Lung (tissue), 12 donors: ENCODE data around the gene MSH3. TPM values are rescaled to one million over a fixed set of nuclear protein-coding genes. Genes with fewer than 3 reads are reported as not detected.

Source experiments
- ATAC-seq: fragments of 200-7000 bp; cut with Tn5 transposase; one replicate; pipeline ENCODE4 v1.9.1; 2020; ENCODE audit warnings: moderate number of reproducible peaks; ENCODE audit not compliant: insufficient read depth, low FRiP score
- DNase-seq, 3 donors: peaks; one replicate each; pipeline ENCODE4 v3.0.0-alpha.2; 2013 to 2017
- H3K27ac ChIP-seq, 2 donors: one replicate each; pipeline ENCODE4 v1.5.1; 2013; ENCODE audit warnings: mild to moderate bottlenecking in 2 of 2, moderate library complexity in 2 of 2, control low read depth in 1 of 2, inconsistent platforms in 1 of 2, low read depth in 1 of 2, low read length in 1 of 2
- H3K27me3 ChIP-seq, 3 donors: one replicate each; pipeline ENCODE4 v1.5.1; 2013; ENCODE audit warnings: low read length in 2 of 3; ENCODE audit not compliant: control insufficient read depth in 3 of 3, insufficient read depth in 3 of 3
- H3K36me3 ChIP-seq, 4 donors: one replicate each; pipeline ENCODE4 v1.5.1; 2013; ENCODE audit warnings: low read length in 4 of 4, mild to moderate bottlenecking in 1 of 4, moderate library complexity in 1 of 4; ENCODE audit not compliant: control insufficient read depth in 4 of 4, insufficient read depth in 4 of 4
- H3K4me1 ChIP-seq, 5 donors: one replicate each; pipeline ENCODE4 v1.5.1; 2013; ENCODE audit warnings: low read length in 5 of 5, mild to moderate bottlenecking in 2 of 5, moderate library complexity in 1 of 5; ENCODE audit not compliant: control insufficient read depth in 5 of 5, insufficient read depth in 5 of 5
- H3K4me3 ChIP-seq: one replicate; pipeline ENCODE4 v1.5.1; 2013; ENCODE audit warnings: mild to moderate bottlenecking, control low read depth, moderate library complexity
- H3K9ac ChIP-seq, 2 donors: one replicate each; pipeline ENCODE4 v1.5.1; 2013; ENCODE audit warnings: low read length in 2 of 2, control low read depth in 1 of 2; ENCODE audit not compliant: insufficient read depth in 1 of 2
- H3K9me3 ChIP-seq, 4 donors: one replicate each; pipeline ENCODE4 v1.5.1; 2013; ENCODE audit warnings: low read length in 3 of 4, mild to moderate bottlenecking in 1 of 4, moderate library complexity in 1 of 4; ENCODE audit not compliant: control insufficient read depth in 4 of 4, insufficient read depth in 3 of 4
- CTCF ChIP-seq: IDR thresholded peaks from 2 replicates; pipeline ENCODE4 v1.5.1; 2012; ENCODE audit warnings: mild to moderate bottlenecking; ENCODE audit errors: control extremely low read depth, extremely low read depth
- WGBS, 2 donors: extraction: QIAGEN DNeasy Blood & Tissue Kit; methylation state at CpG; one replicate each; pipeline ENCODE4 v1.1.7; 2013; 5-methylcytosine and 5-hydroxymethylcytosine counted together
- polyA plus RNA-seq, 2 donors: library from polyadenylated mRNA; stranded (reverse); fragments of 200-250 nt; gene quantifications; one replicate each; pipeline ENCODE4 v1.2.1, GENCODE V29; 2013
- total RNA-seq, 2 donors: library from RNA; depleted of rRNA in 1 of 2; stranded (reverse); fragments of >200 nt in 1 of 2; gene quantifications; one replicate each; pipeline ENCODE4 v1.2.1, GENCODE V29; 2014 to 2021
- donor health status: control.
- donor health status: control.
- donor health status: Bipolar disorder and iron deficiency.
- donor health status: healthy.
- donor health status: DM: yes; HTN: yes; CAD: no.

The MSH3 gene
- total and polyA plus RNA-seq, 4 donors = 2.8 to 29.0 (median 9.6) TPM

GRCh38 chr5:80701597-80701996 is 47.1 kb downstream of the MSH3 start:
- Histone ChIP-seq H3K36me3 (peaks cover 3 to 12% (median 5%) of the 10 kb centered on the region in 4 donors), H3K4me1 (peaks cover 0 to 3% (median 0%) of the 10 kb centered on the region in 5 donors), H3K27ac (no peak overlapping the region), H3K4me3 (no peak overlapping the region), H3K27me3 (no peaks in the 10 kb centered on the region), H3K9me3 (no peaks in the 10 kb centered on the region), H3K9ac (no peak overlapping the region)
- no peak for DNase-seq
- no peak for ATAC-seq
- WGBS, 2 donors = 52 to 70% methylated on average over 1 of the region's 1 CpG
- TF ChIP-seq CTCF = no peak

DNA sequence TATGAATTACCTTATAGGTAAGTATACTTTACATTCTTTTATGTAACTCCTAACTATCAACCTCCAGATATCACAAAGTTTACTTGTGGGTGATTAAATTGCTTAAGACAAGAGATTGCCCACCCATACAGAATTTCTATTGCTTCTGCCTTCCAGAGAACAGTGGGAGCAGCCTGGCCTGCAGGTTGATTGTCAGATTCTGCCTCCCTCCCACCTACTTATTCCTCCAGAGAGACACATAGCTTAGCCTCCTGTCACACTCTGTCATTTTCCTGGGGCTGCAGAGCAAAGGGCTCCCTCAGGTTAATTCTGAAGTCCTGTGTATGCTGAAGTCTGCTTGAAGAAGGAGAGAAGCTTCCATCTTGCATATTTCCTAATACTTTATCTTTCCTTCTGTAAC is 48.8 kb downstream of the MSH3 start:
- no peak overlapping the region for H3K4me3 ChIP-seq

DNA sequence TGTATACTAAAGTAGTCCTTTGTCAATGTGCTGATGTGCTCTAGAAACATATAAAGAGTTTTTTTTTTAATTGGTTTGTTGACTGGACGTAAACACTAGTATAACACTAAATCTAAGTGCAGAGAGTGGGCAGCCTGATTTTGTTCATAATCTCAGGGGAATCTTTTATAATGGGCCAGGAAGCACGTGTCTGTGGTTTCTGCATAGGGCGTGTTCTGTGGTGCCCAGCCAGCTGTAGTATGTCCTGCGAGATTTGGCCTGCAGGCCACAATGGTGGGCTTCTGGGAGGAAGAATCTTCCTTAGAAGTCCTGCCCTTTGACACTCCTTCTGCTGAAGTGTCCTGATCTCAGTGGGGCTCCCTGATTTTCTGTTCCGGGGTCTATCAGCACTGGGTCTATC is 49.3 kb downstream of the MSH3 start:
- ATAC-seq = no peak
- peaks cover 0 to 5% (median 0%) of the 10 kb centered on the region in 5 donors for H3K4me1 ChIP-seq
- no peak for TF ChIP-seq CTCF
- DNase-seq = no peak
- H3K27me3 ChIP-seq = no peaks in the 10 kb centered on the region
- H3K4me3 ChIP-seq = no peak overlapping the region
- peaks cover 2 to 16% (median 5%) of the 10 kb centered on the region in 4 donors for H3K36me3 ChIP-seq
- H3K9me3 ChIP-seq = no peaks in the 10 kb centered on the region
- H3K9ac ChIP-seq = no peak overlapping the region
- WGBS, 2 donors = 75 to 79% methylated on average over 5 of the region's 5 CpGs
- no peak overlapping the region for H3K27ac ChIP-seq

More for the DNA sequence above, 48.8 kb downstream of the MSH3 start:
- peaks cover 2 to 14% (median 4%) of the 10 kb centered on the region in 4 donors for H3K36me3 ChIP-seq
- no peak overlapping the region for H3K9ac ChIP-seq
- ATAC-seq (no peak), DNase-seq (no peak)
- peaks cover 0 to 5% (median 0%) of the 10 kb centered on the region in 5 donors for H3K4me1 ChIP-seq
- no peak overlapping the region for H3K27ac ChIP-seq
- H3K9me3 ChIP-seq = no peaks in the 10 kb centered on the region
- no peak for TF ChIP-seq CTCF
- H3K27me3 ChIP-seq = no peaks in the 10 kb centered on the region

GRCh38 chr5:80704221-80704620 is 49.8 kb downstream of the MSH3 start:
- peaks cover 0 to 5% (median 0%) of the 10 kb centered on the region in 5 donors for H3K4me1 ChIP-seq
- peaks cover 0 to 16% (median 5%) of the 10 kb centered on the region in 4 donors for H3K36me3 ChIP-seq
- no peak for TF ChIP-seq CTCF
- no peak overlapping the region for H3K4me3 ChIP-seq
- H3K27me3 ChIP-seq = no peaks in the 10 kb centered on the region
- 89 to 95% methylated on average over 1 of the region's 1 CpG for WGBS, 2 donors
- no peak overlapping the region for H3K27ac ChIP-seq
- DNase-seq = no peak
- no peak overlapping the region for H3K9ac ChIP-seq
- no peaks in the 10 kb centered on the region for H3K9me3 ChIP-seq
- no peak for ATAC-seq
